ENCODE results near the gene KLK13.

Gene KLK13

DNA sequence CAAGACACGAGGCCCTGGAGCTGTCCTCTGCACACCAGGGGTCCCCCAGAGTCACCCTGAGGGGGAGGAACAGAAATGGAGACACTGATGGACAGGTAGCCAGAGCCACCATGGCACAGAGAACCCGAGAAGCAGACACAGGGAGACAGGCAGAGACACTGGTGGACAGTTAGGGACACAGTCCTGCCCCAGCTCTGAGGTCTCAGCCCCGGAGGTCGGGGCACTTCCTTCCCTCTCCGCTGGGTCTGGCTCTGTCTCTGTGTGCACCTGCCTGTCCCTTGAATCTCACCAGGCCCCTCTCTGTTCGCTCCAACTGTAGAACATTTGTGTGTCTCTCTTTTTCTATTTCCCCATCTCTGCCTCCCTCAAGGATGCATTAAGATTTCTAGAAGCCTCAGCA is 13.2 kb upstream of the KLK13 start:
- Histone ChIP-seq H3K4me1 (no peaks in the 10 kb centered on the region), H3K4me2 (ENCODE audit: low read length) (no peak overlapping the region), H3K27me3 (ENCODE audit: control insufficient read depth, insufficient read depth, low read length) (no peaks in the 10 kb centered on the region), H3K4me3 (ENCODE audit: low read depth, low read length) (no peak overlapping the region), H3K9ac (no peak overlapping the region), H3K79me2 (no peaks in the 10 kb centered on the region), H2AFZ (no peak overlapping the region), H3K27ac (no peak overlapping the region), H3K36me3 (ENCODE audit: control insufficient read depth, insufficient read depth, low read length) (no peaks in the 10 kb centered on the region), H3K9me3 (ENCODE audit: control insufficient read depth, low read length) (no peaks in the 10 kb centered on the region)
- TF ChIP-seq, protein P1, sequence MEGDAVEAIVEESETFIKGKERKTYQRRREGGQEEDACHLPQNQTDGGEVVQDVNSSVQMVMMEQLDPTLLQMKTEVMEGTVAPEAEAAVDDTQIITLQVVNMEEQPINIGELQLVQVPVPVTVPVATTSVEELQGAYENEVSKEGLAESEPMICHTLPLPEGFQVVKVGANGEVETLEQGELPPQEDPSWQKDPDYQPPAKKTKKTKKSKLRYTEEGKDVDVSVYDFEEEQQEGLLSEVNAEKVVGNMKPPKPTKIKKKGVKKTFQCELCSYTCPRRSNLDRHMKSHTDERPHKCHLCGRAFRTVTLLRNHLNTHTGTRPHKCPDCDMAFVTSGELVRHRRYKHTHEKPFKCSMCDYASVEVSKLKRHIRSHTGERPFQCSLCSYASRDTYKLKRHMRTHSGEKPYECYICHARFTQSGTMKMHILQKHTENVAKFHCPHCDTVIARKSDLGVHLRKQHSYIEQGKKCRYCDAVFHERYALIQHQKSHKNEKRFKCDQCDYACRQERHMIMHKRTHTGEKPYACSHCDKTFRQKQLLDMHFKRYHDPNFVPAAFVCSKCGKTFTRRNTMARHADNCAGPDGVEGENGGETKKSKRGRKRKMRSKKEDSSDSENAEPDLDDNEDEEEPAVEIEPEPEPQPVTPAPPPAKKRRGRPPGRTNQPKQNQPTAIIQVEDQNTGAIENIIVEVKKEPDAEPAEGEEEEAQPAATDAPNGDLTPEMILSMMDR (IDR thresholded peaks at IDR 0.05) = no peak

- H3K4me1 ChIP-seq = no peaks in the 10 kb centered on the region
- no peaks in the 10 kb centered on the region for H3K9me3 ChIP-seq (ENCODE audit: control insufficient read depth, low read length)
- TF ChIP-seq, protein P1 (IDR thresholded peaks at IDR 0.05) = no peak
- no peaks in the 10 kb centered on the region for H3K79me2 ChIP-seq
- H3K27ac ChIP-seq = no peak overlapping the region
- no peaks in the 10 kb centered on the region for H3K36me3 ChIP-seq (ENCODE audit: control insufficient read depth, insufficient read depth, low read length)
- H3K4me2 ChIP-seq (ENCODE audit: low read length) = no peak overlapping the region
- H3K27me3 ChIP-seq (ENCODE audit: control insufficient read depth, insufficient read depth, low read length) = no peaks in the 10 kb centered on the region
- no peak overlapping the region for H2AFZ ChIP-seq
- H3K4me3 ChIP-seq (ENCODE audit: low read depth, low read length) = no peak overlapping the region
- H3K9ac ChIP-seq = no peak overlapping the region
Measured at GRCh38 chr19:51076631-51077213, 11.8 kb upstream of the KLK13 start.

DNA sequence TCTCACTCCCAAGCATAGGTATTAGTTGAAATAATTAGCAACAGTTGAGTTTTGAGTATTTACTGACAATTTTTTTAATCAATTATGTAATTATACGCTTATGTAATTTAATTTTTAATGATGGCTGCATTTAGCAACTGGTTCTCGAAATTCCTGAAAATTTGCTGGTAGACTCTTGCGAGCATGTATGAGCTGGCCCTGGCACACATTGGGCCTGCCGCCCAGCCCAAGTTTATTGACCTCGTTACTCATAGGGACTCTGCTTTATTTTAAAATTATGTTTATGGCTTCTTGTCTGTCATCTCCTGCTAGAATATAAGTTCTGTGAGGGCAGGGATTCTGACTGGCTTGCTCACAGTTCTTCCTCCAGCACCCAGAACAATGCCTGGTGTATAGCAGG is 11.1 kb upstream of the KLK13 start:
- Histone ChIP-seq H3K4me2 (ENCODE audit: low read length) (no peak overlapping the region), H3K36me3 (ENCODE audit: control insufficient read depth, insufficient read depth, low read length) (no peaks in the 10 kb centered on the region), H3K9me3 (ENCODE audit: control insufficient read depth, low read length) (no peaks in the 10 kb centered on the region), H3K27me3 (ENCODE audit: control insufficient read depth, insufficient read depth, low read length) (no peaks in the 10 kb centered on the region), H3K79me2 (no peaks in the 10 kb centered on the region), H3K9ac (no peak overlapping the region), H3K4me1 (no peaks in the 10 kb centered on the region), H3K4me3 (ENCODE audit: low read depth, low read length) (no peak overlapping the region), H3K27ac (no peak overlapping the region), H2AFZ (no peak overlapping the region)
- TF ChIP-seq, protein P1 (IDR thresholded peaks at IDR 0.05) = no peak

- TF ChIP-seq, protein P1 (IDR thresholded peaks at IDR 0.05) = no peak
- H3K9me3 ChIP-seq (ENCODE audit: control insufficient read depth, low read length) = no peaks in the 10 kb centered on the region
Measured at GRCh38 chr19:51071095-51071405, 6.2 kb upstream of the KLK13 start.

DNA sequence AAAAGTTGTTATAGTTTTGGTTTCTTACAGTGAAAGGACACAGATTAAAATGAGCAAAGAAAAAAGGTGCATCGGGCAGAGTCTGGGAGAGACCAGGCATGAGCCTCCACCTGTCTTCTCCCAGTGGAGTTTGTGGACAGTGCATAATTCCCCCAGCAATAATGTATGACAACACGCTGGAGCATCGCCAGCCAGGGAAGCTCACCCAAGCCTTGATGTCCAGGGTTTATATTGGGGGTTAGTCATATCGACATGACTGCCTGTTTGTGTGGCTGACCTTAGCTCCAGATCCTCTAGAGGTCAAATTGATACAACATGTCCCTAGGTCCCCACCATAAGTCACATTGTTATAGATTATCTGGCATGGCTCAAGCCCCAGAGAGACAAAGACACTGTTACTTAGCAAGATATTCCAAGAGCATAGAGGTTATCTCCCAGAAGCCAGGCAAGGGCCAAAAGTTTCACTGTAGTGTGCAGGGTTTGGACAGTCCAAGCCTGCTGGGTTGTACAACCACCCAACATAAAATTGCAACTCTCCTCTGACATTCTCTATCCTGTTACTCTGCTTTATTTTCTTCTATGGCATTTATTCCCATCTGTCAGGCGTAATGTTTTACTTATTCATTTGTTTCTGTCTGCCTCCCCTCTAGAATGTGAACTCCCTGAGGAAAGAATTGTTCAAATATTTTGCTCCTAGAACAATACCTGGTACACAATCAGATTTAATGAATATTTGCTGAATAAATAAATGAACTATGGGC is 5.6 kb upstream of the KLK13 start:
- H3K36me3 ChIP-seq (ENCODE audit: control insufficient read depth, insufficient read depth, low read length) = no peaks in the 10 kb centered on the region
- TF ChIP-seq, protein P1 (IDR thresholded peaks at IDR 0.05) = no peak
- no peak overlapping the region for H3K9ac ChIP-seq
- no peak overlapping the region for H3K27ac ChIP-seq
- H3K27me3 ChIP-seq (ENCODE audit: control insufficient read depth, insufficient read depth, low read length) = no peaks in the 10 kb centered on the region
- H3K4me1 ChIP-seq = no peaks in the 10 kb centered on the region
- H3K4me2 ChIP-seq (ENCODE audit: low read length) = no peak overlapping the region
- no peak overlapping the region for H3K4me3 ChIP-seq (ENCODE audit: low read depth, low read length)
- no peak overlapping the region for H2AFZ ChIP-seq
- H3K9me3 ChIP-seq (ENCODE audit: control insufficient read depth, low read length) = no peaks in the 10 kb centered on the region
- H3K79me2 ChIP-seq = no peaks in the 10 kb centered on the region

More at GRCh38 chr19:51071095-51071405, 6.2 kb upstream of the KLK13 start:
- no peaks in the 10 kb centered on the region for H3K27me3 ChIP-seq (ENCODE audit: control insufficient read depth, insufficient read depth, low read length)
- H2AFZ ChIP-seq = no peak overlapping the region
- no peak overlapping the region for H3K27ac ChIP-seq
- no peak overlapping the region for H3K4me3 ChIP-seq (ENCODE audit: low read depth, low read length)
- no peaks in the 10 kb centered on the region for H3K36me3 ChIP-seq (ENCODE audit: control insufficient read depth, insufficient read depth, low read length)
- no peak overlapping the region for H3K9ac ChIP-seq
- H3K79me2 ChIP-seq = no peaks in the 10 kb centered on the region
- no peaks in the 10 kb centered on the region for H3K4me1 ChIP-seq
- no peak overlapping the region for H3K4me2 ChIP-seq (ENCODE audit: low read length)

Data from parathyroid adenoma (tissue), 2 donors.